ENCODE data around the gene PPP1R3G.
"Not testable (repeated sequence)": the region's sequence is repeated elsewhere in the genome, so short reads cannot be mapped to it uniquely, and the experiment has no call there.

PPP1R3G gene

GRCh38 chr6:5084781-5085647, at the start of gene PPP1R3G:
Gene PPP1R3G (plus strand): TSS chr6:5085341. CDS start chr6:5085486, 145 bp downstream.
- DNase-seq (ENCODE audit: low spot score) (no peak), FAIRE-seq (no peak)

- no peak for DNase-seq (ENCODE audit: low spot score)
- no peak for FAIRE-seq
These were observed 48.9 kb upstream of the PPP1R3G start for GRCh38 chr6:5036269-5036668.

GRCh38 chr6:5041955-5042354, 43.2 kb upstream of the PPP1R3G start:
- FAIRE-seq = no peak
- no peak for DNase-seq (ENCODE audit: low spot score)

GRCh38 chr6:5042436-5042835, 42.7 kb upstream of the PPP1R3G start:
- DNase-seq (ENCODE audit: low spot score) = no peak
- no peak for FAIRE-seq

DNA sequence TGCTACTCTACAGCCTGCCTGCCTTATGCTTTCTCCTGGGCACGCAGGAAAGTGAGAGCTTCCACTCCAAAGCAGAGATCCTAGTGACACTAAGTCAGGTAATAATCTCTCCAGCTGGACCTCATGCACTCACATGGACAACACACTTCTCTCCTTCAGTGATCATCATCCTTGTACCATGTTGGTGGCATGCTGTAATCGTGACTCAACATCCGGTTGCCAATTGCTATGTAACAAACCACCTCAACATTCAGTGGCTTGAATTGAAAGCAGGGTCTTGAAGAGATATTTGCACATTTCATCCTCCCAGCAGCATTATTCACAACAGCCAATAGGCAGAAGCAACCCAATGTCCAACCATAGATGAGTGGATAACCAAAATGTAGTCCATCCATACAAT, 40.3 kb upstream of the PPP1R3G start:
- FAIRE-seq = no peak

DNA sequence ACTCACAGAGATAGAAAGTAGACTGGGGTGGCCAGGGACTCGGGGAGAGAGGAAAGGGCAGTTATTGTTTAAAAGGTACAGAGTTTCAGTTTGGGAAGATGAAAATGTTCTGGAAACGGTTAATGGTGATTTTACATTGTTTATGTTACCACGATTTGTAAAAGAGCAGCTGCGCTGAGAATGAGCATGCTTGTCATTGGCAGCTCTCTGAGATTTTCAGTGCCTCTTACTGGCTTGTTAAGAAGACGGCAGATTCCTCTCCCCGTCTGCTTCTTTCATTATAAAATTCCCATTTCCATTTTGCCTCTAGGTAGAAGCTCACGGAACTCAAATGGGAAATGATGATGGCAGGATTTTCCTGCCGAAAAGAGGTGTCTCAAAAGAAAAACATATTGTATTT, 39.7 kb upstream of the PPP1R3G start:
- DNase-seq (ENCODE audit: low spot score) (no peak), FAIRE-seq (no peak)

More for the DNA sequence above, 40.3 kb upstream of the PPP1R3G start:
- peak; percentile 20 for DNase-seq (ENCODE audit: low spot score)

- DNase-seq (ENCODE audit: low spot score) (no peak), FAIRE-seq (no peak)
These were observed 38.7 kb upstream of the PPP1R3G start for GRCh38 chr6:5046430-5046829.

- FAIRE-seq = no peak
- no peak for DNase-seq (ENCODE audit: low spot score)
These were observed 35.1 kb upstream of the PPP1R3G start for GRCh38 chr6:5050009-5050408.

- no peak for DNase-seq (ENCODE audit: low spot score)
- FAIRE-seq = no peak
These were observed 33.7 kb upstream of the PPP1R3G start for GRCh38 chr6:5051394-5051793.

DNA sequence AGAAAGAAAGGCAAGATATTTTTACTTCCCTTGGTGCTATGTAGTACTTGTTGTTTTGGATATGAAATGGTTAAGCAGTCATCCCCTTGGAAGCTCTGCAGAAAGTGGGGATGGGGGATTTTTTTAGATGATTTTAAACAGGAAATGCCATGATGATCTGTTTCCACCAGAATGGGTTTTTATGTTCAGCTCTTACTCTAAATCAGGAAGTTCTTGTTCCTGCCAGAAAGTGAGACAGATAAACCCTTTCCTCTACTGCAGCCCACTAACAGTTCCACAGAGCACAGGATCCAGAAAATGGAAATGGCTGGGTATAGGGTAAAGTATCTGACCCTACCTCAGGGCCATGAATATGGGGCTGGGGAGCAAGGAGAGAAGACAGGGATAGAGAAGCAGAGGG, 32.1 kb upstream of the PPP1R3G start:
- DNase-seq (ENCODE audit: low spot score) = no peak

GRCh38 chr6:5053864-5054244, 31.3 kb upstream of the PPP1R3G start:
- no peak for FAIRE-seq
- DNase-seq (ENCODE audit: low spot score) = no peak

More for the DNA sequence above, 32.1 kb upstream of the PPP1R3G start:
- no peak for FAIRE-seq

GRCh38 chr6:5054245-5054873, 30.8 kb upstream of the PPP1R3G start:
- DNase-seq (ENCODE audit: low spot score) (no peak), FAIRE-seq (no peak)

GRCh38 chr6:5055118-5055517, 30.0 kb upstream of the PPP1R3G start:
- no peak for FAIRE-seq

GRCh38 chr6:5058254-5058653, 26.9 kb upstream of the PPP1R3G start:
- FAIRE-seq (no peak), DNase-seq (ENCODE audit: low spot score) (no peak)

More at GRCh38 chr6:5055118-5055517, 30.0 kb upstream of the PPP1R3G start:
- DNase-seq (ENCODE audit: low spot score) = no peak

DNA sequence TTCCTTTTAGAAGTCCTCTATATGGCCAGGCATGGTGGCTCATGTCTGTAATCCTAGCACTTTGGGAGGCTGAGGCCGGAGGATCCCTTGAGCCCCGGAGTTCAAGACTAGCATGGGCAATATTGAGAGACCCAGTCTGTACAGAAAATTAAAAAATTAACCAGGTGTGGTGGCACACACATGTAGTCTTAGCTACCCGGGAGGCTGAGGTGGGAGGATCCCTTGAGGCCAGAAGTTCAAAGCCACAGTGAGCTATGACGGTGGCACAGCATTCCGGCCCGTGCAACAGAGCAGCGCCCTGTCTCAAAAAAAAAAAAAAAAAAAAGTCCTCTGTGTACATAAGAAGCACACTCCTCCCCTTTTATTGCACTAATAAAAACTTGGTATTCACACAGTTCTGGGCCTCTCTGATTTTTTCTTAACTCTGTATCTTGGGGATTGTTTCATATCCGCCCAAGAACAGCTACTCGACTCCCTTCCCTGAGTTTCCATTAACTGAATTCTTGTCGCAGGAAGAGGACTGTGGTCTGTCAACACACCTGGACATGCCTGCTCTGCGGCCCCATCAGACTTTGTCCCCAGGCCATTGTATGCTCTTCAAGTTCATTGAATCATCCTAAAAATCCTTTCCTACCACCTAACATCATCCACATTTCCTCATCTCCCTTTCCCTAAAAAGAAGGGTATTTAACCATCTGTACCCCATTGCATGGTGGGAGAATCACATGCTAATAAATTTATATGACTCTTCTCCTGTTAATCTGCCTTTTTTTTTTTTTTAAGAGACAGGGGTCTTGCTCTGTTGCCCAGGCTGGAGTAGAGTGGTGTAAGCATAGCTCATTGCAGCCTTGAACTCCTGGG, 25.9 kb upstream of the PPP1R3G start:
- no peak for FAIRE-seq

GRCh38 chr6:5060439-5060838, 24.7 kb upstream of the PPP1R3G start:
- FAIRE-seq; DNase-seq (ENCODE audit: low spot score): not testable (repeated sequence)

More for the DNA sequence above, 25.9 kb upstream of the PPP1R3G start:
- DNase-seq (ENCODE audit: low spot score) = no peak

DNA sequence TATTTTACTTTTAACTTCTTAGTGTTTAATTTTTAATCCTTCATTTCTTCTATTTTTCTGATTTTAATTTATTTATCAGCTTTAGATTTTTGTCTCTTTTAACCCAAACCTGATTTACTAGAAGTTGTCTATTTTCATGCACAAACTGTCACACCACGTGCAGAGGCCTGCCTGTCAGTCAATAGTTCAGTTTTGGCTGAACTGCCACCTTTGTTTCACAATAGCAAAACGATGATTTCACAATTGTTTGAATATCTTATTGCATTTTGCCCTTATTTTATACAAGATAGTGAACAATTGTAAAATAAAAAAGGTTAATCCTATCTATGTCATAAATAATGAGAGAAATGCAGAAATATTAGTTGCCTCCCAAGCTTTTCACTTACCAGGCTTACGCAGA, 24.0 kb upstream of the PPP1R3G start:
- no peak for FAIRE-seq

DNA sequence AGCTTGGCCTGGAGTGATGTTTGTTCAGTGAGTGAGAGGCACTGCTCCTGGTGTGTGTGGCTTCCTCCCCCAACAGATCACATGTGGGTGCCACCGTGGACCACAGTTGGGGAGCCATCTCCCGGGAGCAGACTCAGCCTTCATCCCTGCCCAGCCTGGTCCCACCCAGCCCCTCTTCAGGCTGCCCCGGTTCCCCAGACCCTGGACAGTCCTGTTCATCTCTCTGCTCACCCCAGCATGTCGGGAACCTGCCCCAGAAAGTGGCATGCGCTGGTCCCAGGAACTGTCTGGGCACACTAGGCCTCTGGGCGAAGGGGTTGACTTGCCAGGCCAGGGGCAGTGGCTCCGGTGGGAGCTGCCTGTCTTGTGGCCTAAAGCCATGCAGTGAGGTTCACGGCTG, 21.5 kb upstream of the PPP1R3G start:
- no peak for FAIRE-seq

More for the DNA sequence above, 24.0 kb upstream of the PPP1R3G start:
- no peak for DNase-seq (ENCODE audit: low spot score)

DNA sequence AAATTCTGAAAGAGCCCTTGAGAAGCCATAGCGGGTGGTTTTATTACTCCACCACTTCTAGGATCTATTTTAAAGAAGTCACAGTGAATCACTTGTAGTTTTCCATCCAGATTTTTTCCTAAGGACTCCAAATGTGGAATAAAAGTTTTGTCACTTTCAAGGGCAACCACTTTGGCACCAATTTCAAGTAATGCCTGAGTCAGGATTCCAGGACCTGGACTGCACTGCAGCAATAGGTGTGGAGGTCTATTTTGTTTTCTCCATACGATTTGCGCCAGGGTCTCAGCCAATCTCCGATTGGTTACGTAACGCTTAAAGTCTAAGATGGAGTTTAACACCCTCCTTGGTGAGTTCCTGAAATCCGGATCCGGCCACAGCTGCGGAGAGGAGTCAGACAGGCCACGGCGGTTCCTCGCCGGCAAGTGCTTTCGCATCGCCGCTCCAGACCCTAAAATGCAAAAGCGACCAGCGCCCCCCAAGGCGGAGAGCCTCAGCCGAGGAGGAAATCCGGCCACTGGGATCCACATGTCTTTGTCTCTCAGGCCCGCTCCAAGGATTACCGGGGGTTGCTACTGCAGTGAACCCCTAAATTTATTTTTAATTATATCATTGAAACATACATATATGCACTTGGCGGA, 18.6 kb upstream of the PPP1R3G start:
- DNase-seq (ENCODE audit: low spot score) (no peak), FAIRE-seq (no peak)

More for the DNA sequence above, 21.5 kb upstream of the PPP1R3G start:
- no peak for DNase-seq (ENCODE audit: low spot score)

DNA sequence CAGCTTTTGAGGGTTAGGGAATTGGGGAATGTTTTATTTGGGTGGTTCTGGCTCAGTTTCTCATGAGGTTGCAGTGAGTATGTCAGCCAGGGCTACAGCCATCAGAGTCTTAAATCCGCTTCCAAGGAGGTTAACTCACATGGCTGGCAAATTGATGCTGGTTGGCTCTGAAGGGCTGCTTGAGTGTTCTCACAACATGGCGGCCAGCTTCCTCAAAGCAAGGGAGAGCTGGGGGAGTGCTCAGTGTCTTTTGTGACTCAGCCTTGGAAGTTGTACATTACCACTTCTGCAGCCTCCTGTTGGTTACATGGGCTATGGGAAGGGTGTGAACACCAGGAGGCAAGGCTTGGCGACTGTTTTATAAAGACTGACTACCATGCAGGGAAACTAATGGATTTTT, 17.8 kb upstream of the PPP1R3G start:
- FAIRE-seq = no peak
- no peak for DNase-seq (ENCODE audit: low spot score)

DNA sequence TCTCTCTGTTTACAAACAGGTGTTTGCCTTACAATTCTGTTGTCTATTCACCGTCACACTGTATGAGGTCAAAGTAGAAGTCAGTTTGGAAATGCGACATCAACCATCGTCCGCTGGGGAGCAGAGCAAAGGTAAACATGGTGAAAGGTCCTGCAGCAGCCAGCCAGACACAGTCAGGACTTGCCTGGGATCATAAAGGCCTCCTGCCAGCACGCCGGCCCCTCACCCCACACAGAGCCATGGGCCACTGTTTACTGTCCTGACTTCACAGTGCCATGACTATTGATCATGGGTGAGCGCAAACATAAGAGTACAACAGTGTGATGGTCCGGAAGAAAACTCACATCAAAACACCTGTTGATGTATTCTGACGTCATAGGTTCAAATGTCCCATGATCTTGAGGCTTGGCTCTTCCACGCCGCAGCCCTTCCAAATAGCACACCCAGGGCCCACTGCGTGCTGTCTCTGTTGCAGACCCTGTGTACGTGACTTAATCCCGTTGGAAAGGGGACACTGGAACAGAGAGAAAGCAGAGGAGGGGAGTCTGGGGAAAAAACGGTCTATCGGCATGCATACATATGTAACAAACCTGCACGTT, 16.9 kb upstream of the PPP1R3G start:
- FAIRE-seq (no peak), DNase-seq (ENCODE audit: low spot score) (no peak)

Data from RCC 7860 (cell line).